HUES64 (cell line): ENCODE measurements around the gene IFITM2. TPM values are rescaled to one million over a fixed set of nuclear protein-coding genes. Genes with fewer than 3 reads are reported as not detected.
"Not testable (repeated sequence)": the region's sequence is repeated elsewhere in the genome, so short reads cannot be mapped to it uniquely, and the experiment has no call there.

Experiments
- H3K27ac ChIP-seq: 2 replicates; pipeline ENCODE4 v1.7.0; 2013; ENCODE audit warnings: low read depth, low read length, inconsistent platforms
- H3K27me3 ChIP-seq: 2 replicates; pipeline ENCODE4 v1.6.1; 2013; ENCODE audit warnings: mild to moderate bottlenecking, low read length; ENCODE audit not compliant: insufficient read depth
- H3K36me3 ChIP-seq: 2 replicates; pipeline ENCODE4 v1.6.1; 2013; ENCODE audit warnings: mild to moderate bottlenecking, low read length; ENCODE audit not compliant: insufficient read depth
- H3K4me1 ChIP-seq: 2 replicates; pipeline ENCODE4 v1.6.1; 2013; ENCODE audit warnings: mild to moderate bottlenecking, low read length, moderate library complexity; ENCODE audit not compliant: insufficient read depth
- H3K4me3 ChIP-seq: 2 replicates; pipeline ENCODE4 v1.5.1; 2013; ENCODE audit warnings: mild to moderate bottlenecking, low read length, moderate library complexity
- H3K9ac ChIP-seq: 2 replicates; pipeline ENCODE4 v1.6.1; 2013; ENCODE audit warnings: mild to moderate bottlenecking, low read depth, low read length
- H3K9me3 ChIP-seq: 2 replicates; pipeline ENCODE4 v1.6.1; 2013; ENCODE audit warnings: low read depth, low read length; ENCODE audit not compliant: insufficient read depth
- WGBS: fragments of 150-250, 120-280 bp; methylation state at CpG from one replicate; pipeline ENCODE4 v1.1.7; 2013; ENCODE audit warnings: missing lambda C conversion rate; 5-methylcytosine and 5-hydroxymethylcytosine counted together
- polyA plus RNA-seq, 2 experiments: library from polyadenylated mRNA; stranded (reverse); fragments of 50-300 nt; gene quantifications; one replicate each; pipeline ENCODE4 v1.2.3, GENCODE V29; 2013

IFITM2 gene
- polyA plus RNA-seq (2013, experiment 1 of 2), result 152 TPM
- polyA plus RNA-seq (2013, experiment 2 of 2), result 233 TPM

DNA sequence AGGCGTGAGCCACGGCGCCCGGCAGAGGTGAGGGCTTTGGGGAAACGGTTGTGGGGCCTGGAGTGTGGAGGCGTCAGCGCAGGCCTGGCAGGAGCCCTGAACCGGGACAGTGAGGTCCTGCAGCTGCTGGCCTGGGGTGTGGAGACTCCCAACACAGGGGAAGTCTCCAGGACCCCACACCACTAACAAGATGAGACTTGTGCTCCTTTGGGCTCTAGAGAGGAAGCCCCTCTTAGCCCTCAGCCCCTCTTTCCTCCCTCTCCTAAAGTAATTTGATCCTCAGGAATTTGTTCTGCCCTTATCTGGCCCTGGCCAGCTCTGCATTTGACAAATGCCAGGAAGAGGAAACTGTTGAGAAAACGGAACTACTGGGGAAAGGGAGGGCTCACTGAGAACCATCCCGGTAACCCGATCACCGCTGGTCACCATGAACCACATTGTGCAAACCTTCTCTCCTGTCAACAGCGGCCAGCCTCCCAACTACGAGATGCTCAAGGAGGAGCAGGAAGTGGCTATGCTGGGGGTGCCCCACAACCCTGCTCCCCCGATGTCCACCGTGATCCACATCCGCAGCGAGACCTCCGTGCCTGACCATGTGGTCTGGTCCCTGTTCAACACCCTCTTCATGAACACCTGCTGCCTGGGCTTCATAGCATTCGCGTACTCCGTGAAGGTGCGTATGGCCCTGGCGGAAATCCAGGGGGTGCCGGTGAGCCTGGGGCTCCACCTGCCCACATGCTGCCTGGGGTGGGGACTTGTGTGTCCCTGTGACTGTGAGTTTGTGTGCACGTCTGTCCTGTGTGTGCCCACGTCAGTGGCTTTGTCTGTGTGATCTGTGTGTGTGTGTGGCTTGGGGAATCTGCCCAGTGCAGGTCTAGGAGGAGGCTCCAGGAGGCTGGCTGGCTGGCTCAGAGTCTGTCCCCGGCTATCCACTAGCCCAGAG, at the start of gene IFITM2:
Gene IFITM2, plus strand, starts transcription at position 51 of the 943 bp plus-strand sequence. Its CDS starts 377 bp downstream, at position 428.
- peak within 1 kb of the TSS; percentile 49 for H3K4me3 ChIP-seq
- H3K27ac ChIP-seq, result peak within 1 kb of the TSS; percentile 70
- H3K9me3 ChIP-seq, H3K36me3 ChIP-seq, H3K27me3 ChIP-seq: not testable (repeated sequence)
- peaks cover 56% of the 10 kb centered on the region for H3K4me1 ChIP-seq
- 0 out of 2 replicates have a peak within 1 kb of the TSS, but pooled peaks have one; percentile 42 for H3K9ac ChIP-seq
- WGBS, result 40% methylated on average over 26 of the region's 28 CpGs

DNA sequence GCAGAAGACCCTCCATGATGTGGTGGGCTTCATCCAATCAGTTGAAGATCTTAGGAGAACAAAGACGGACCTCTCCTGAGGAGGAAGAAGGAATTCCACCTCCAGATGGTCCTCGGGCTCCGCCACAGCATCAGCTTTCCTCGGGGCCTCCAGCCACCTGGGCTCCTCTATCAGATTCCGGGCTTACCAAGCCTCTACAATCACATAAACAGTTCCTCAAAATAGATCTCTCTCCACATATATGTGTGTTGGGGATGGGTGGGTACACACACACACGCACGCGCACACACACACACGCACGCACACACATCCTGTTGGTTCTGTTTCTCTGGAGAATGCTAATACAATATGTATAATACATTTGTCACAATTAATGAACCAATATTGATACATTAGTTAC, 48.2 kb upstream of the IFITM2 start:
- no peak overlapping the region for H3K9ac ChIP-seq
- no peaks in the 10 kb centered on the region for H3K36me3 ChIP-seq
- H3K27me3 ChIP-seq, result no peaks in the 10 kb centered on the region
- H3K9me3 ChIP-seq, result no peaks in the 10 kb centered on the region
- no peaks in the 10 kb centered on the region for H3K4me1 ChIP-seq
- no peak overlapping the region for H3K4me3 ChIP-seq
- no peak overlapping the region for H3K27ac ChIP-seq
- 93% methylated on average over 5 of the region's 10 CpGs for WGBS

DNA sequence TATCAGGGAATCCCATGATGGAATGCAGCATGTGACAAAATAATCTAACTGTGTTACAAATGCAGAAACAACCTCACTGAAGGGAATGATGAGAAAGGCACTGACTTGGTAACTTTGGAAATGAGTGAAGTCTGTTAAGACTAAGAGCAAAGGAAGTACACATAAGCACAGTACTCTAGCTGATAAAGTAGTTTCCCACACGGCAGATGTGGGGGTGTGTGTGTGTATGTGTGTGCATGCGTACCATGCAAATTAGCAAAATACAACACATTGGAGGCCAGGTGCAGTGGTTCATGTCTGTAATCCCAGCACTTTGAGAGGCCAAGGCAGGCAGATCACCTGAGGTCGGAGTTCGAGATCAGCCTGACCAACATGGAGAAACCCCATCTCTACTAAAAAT, 46.0 kb upstream of the IFITM2 start:
- no peak overlapping the region for H3K27ac ChIP-seq
- 98% methylated on average over 4 of the region's 4 CpGs for WGBS

DNA sequence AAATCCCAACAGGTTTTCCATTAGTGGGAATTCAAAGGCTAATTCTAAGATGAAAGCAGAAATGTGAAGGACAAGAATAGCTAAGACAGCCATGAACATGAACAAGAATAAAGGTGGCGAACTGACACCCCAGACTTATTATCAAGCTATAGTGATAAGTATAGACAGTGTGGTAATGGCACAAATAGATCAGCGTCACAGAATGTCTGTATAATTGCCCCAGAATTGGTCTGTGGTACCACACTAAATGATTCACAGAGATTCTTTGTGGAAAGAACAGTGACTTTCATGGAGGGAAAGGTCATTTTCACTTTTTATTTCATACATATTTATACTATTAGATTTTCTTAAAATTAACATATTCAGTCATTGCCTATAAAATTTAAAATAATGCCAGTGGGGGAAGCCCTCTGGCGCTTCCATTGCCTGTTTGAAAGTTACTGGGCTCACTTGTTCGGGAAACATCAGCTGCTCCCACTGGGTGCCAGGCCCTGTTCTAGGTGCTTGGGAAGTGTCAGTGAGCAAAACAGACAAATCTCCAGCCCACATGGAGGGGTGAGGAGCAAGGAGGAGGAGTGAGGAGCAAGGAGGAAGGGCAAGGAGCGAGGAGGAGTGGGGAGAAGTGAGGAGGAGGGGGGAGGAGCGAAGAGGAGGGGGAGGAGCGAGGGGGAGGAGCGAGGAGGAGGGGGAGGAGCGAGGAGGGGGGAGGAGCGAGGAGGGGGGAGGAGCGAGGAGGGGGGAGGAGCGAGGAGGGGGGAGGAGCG, 40.8 kb upstream of the IFITM2 start:
- H3K9me3 ChIP-seq, result 0 out of 2 replicates have a peak, but pooled peaks cover 4% of the 10 kb centered on the region
- peaks cover 8% of the 10 kb centered on the region; the same call in 1 of the 2 replicates for H3K4me1 ChIP-seq
- WGBS, result 95% methylated on average over 5 of the region's 13 CpGs
- H3K9ac ChIP-seq, result no peak overlapping the region
- H3K27ac ChIP-seq, result no peak overlapping the region
- no peaks in the 10 kb centered on the region for H3K36me3 ChIP-seq
- no peaks in the 10 kb centered on the region; the same call in 1 of the 2 replicates for H3K27me3 ChIP-seq
- H3K4me3 ChIP-seq, result no peak overlapping the region

More for the DNA sequence above, 46.0 kb upstream of the IFITM2 start:
- H3K9ac ChIP-seq, result no peak overlapping the region
- no peaks in the 10 kb centered on the region for H3K36me3 ChIP-seq
- H3K27me3 ChIP-seq, result no peaks in the 10 kb centered on the region
- H3K9me3 ChIP-seq, result 0 out of 2 replicates have a peak, but pooled peaks cover 4% of the 10 kb centered on the region
- no peaks in the 10 kb centered on the region for H3K4me1 ChIP-seq
- H3K4me3 ChIP-seq, result no peak overlapping the region

DNA sequence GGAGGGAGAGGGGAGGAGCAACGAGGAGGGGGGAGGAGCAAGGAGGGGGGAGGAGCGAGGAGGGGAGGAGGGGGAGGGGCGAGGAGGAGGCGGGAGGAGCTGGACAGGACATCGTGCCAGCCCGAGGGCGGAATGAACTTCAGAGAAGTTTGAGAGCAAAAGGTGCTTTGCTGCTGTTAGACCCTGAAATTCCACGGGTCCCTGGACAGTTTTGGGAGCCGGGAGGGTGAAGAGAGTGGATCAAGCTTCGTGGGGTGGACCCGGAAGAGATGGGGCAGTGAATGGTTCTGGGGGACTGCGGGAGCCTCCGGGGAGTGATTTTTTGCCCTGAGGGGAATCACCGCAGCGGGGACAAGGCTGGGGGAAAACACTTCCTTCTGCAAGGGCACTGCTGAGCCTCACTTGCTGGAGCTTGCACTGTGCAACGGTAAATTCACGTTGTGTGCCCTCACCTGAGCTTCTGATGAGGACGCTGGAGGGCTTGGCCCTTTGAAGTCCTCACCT, 40.1 kb upstream of the IFITM2 start:
- no peak overlapping the region for H3K9ac ChIP-seq
- H3K36me3 ChIP-seq, result no peaks in the 10 kb centered on the region
- H3K27ac ChIP-seq, result no peak overlapping the region
- 0 out of 2 replicates have a peak, but pooled peaks cover 4% of the 10 kb centered on the region for H3K9me3 ChIP-seq
- no peaks in the 10 kb centered on the region; the same call in 1 of the 2 replicates for H3K27me3 ChIP-seq
- 72% methylated on average over 17 of the region's 18 CpGs for WGBS
- H3K4me1 ChIP-seq, result peaks cover 8% of the 10 kb centered on the region; the same call in 1 of the 2 replicates
- no peak overlapping the region for H3K4me3 ChIP-seq

DNA sequence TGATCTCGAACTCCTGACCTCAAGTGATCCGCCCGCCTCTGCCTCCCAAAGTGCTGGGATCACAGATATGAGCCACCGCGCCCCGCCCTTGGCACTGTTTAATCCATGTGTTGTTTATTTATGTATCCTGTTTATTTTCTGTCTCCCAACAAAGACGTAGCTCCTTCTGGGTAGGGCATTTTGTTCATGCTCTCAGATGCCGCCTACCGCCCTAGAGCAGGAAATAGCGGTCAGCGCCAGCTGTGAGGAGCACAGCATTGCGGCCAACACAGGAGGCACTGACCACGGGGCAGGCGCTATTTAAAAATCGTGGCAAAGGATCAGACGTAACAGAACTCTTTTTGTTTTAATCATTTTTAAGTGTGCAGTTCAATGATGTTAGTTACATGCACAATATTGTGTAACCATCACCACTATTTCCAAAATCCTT, 38.9 kb upstream of the IFITM2 start:
- WGBS, result 90% methylated on average over 16 of the region's 16 CpGs
- not testable (repeated sequence) for H3K9ac ChIP-seq, H3K36me3 ChIP-seq, H3K9me3 ChIP-seq, H3K4me3 ChIP-seq, H3K4me1 ChIP-seq, H3K27me3 ChIP-seq, H3K27ac ChIP-seq

DNA sequence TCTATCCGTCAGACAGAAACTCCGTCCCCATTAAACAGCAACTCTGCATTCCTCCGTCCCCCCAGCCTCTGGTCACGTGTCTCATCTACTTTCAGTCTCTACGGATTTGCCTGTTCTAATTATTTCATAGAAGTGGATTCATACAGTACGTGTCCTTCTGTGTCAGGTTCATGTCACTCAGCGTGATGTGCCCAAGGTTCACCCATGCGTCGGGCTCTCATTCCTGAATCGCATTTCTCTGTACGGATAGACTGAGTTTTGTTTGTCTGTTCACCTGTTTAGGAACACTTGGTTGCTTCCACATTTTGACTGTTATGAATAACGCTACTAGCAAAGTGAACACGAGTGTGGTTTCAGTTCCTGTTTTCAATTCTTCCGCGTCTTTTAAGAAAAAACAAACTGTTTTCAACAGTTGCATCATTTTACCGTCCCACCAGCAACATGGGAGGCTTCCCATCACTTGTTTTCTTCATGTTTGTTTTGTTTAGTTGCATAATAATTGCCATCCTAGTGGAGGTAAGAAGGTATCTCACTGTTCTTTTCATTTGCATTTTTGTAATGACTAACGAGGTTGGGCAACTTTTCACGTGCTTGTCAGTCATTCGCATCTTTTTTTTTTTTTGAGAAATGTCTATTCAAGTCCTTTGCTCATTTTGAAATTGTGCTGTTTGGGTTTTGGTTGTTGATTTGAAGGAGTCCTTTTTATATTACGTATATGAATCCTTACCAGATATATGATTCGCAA, 38.3 kb upstream of the IFITM2 start:
- no peak overlapping the region for H3K27ac ChIP-seq
- 77% methylated on average over 19 of the region's 21 CpGs for WGBS

DNA sequence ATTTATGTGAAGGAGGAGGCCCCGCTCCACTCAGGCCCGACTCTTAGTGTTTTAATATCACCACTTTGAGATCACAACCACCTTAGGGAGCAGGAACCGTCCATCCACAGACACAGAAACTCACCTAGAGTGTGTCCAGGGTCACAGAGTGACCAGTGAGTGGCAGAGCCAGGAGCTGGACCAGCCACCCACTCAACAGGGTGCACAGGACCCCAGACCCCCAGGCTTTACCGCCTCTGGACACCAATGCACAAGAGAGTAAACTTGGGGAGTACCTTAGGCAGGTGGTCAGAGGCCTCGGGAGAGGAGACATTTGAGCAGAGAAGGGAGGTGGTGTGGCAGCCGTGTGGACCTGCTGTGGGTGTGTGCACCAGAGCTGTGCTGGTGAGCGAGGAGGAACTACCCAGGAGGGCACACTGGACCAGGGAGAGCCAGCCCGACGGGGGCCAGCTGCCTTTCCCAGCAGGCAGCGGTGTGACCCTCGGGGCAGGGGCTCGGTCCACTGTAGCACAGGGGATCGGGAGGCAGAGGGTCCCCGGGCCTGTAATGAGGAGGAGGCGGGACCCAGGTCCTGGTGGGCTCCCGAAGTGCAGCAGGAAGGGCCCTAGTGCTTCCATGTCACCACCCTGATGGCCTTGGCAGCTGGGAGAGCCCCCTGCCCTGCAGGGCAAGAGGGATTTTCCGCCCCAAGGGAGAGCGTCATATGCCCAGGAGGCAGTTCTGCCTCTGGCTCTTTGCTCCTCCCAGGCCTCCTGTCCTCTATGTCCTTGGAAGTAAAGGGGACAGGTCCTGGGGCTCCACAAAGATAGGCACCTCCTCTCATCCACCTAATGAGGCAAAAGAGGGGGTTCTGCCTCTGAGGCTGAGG, 36.9 kb upstream of the IFITM2 start:
- H3K4me1 ChIP-seq, result peaks cover 8% of the 10 kb centered on the region; the same call in 1 of the 2 replicates
- WGBS, result 86% methylated on average over 18 of the region's 18 CpGs
- 0 out of 2 replicates have a peak, but pooled peaks cover 4% of the 10 kb centered on the region for H3K9me3 ChIP-seq
- H3K36me3 ChIP-seq, result no peaks in the 10 kb centered on the region
- no peak overlapping the region for H3K27ac ChIP-seq
- H3K4me3 ChIP-seq, result no peak overlapping the region
- H3K9ac ChIP-seq, result no peak overlapping the region
- H3K27me3 ChIP-seq, result no peaks in the 10 kb centered on the region; the same call in 1 of the 2 replicates

More for the DNA sequence above, 38.3 kb upstream of the IFITM2 start:
- H3K4me3 ChIP-seq, result no peak overlapping the region
- H3K4me1 ChIP-seq, result peaks cover 8% of the 10 kb centered on the region; the same call in 1 of the 2 replicates
- no peak overlapping the region for H3K9ac ChIP-seq
- no peaks in the 10 kb centered on the region; the same call in 1 of the 2 replicates for H3K27me3 ChIP-seq
- 0 out of 2 replicates have a peak, but pooled peaks cover 4% of the 10 kb centered on the region for H3K9me3 ChIP-seq
- H3K36me3 ChIP-seq, result no peaks in the 10 kb centered on the region

DNA sequence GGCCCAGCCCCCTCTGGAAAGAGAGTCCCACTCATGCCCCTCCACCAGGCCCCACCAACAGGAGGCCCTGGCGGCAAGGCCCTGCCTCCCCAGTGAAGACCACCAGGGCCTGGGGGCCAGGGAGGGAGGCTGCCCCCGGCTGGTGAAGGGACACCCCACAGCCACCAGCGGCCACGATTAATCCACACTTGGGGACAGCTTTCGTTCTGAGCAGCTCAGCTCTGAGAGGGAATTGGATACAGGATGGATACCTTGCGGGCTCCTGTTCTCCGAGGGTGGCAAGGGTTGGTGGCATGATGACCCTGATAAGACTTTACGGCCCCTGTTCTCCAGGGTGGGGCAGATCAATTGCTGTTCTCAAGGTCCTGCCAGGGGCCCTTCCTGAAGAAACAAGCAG, 36.3 kb upstream of the IFITM2 start:
- H3K9me3 ChIP-seq, result 0 out of 2 replicates have a peak, but pooled peaks cover 3% of the 10 kb centered on the region
- no peak overlapping the region for H3K4me3 ChIP-seq
- no peaks in the 10 kb centered on the region; the same call in 1 of the 2 replicates for H3K27me3 ChIP-seq
- H3K36me3 ChIP-seq, result no peaks in the 10 kb centered on the region
- no peak overlapping the region for H3K9ac ChIP-seq
- peaks cover 8% of the 10 kb centered on the region; the same call in 1 of the 2 replicates for H3K4me1 ChIP-seq
- WGBS, result 95% methylated on average over 8 of the region's 8 CpGs
- H3K27ac ChIP-seq, result no peak overlapping the region
